Measurements from ENCODE around the gene C2.

The C2 gene

DNA sequence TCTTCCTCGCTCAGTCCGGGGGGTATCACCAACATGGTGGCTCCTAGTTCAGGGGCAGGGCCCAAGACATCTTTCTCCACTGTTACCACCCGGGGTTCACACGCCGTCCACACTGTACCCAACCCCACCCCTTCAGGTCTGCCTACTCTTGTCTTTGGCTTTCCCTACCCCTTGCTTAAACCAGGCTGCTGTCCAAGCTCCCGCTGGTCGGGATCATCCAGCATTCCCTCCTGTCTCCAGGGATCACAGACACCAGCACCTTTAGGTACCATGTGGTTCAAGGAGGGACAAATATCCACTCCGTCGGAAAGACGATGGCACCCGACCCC, 30.9 kb downstream of the C2 start:
- H3K27ac ChIP-seq: peak overlapping the region; percentile 72
- POLR2A ChIA-PET (ENCODE audit: low non-redundant PET): interaction anchor here (1.0 kb wide), 1 partner anchor 13 kb away, joined by 6 read pairs; the partner anchor contains the start of gene DXO

GRCh38 chr6:31958741-31959739, 31.5 kb downstream of the C2 start, which contains the start of the genes NELFE and SKIC2:
TSS of gene NELFE (minus strand) at chr6:31958971. CDS start at chr6:31958446, 525 bp downstream.
TSS of gene SKIC2 (plus strand) at chr6:31959175. CDS start at chr6:31959193, 18 bp downstream.
- CTCF ChIA-PET: no interaction called here
- POLR2A ChIA-PET (ENCODE audit: low non-redundant PET): interaction anchor here (0.8 to 1.5 kb wide), 3 partner anchors 11 to 14 kb away, joined by 3 to 6 read pairs (median 4); partner anchors contain the start of genes CFB and DXO
- peak within 1 kb of the TSS; percentile 72 for H3K27ac ChIP-seq
- peak; percentile 99 for DNase-seq (ENCODE audit: low spot score)
- no peak for TF ChIP-seq CTCF (conservative IDR thresholded peaks at IDR 0.05; ENCODE audit: low read depth)

More for the DNA sequence above, 30.9 kb downstream of the C2 start:
- DNase-seq (ENCODE audit: low spot score): peak; percentile 11
- no peak for TF ChIP-seq CTCF (conservative IDR thresholded peaks at IDR 0.05; ENCODE audit: low read depth)
- CTCF ChIA-PET: no interaction called here

GRCh38 chr6:31961616-31962015, 34.1 kb downstream of the C2 start:
- ChIA-PET POLR2A (ENCODE audit: low non-redundant PET) (no interaction called here), CTCF (no interaction called here)
- no peak overlapping the region for H3K27ac ChIP-seq
- TF ChIP-seq CTCF (conservative IDR thresholded peaks at IDR 0.05; ENCODE audit: low read depth): no peak
- no peak for DNase-seq (ENCODE audit: low spot score)

DNA sequence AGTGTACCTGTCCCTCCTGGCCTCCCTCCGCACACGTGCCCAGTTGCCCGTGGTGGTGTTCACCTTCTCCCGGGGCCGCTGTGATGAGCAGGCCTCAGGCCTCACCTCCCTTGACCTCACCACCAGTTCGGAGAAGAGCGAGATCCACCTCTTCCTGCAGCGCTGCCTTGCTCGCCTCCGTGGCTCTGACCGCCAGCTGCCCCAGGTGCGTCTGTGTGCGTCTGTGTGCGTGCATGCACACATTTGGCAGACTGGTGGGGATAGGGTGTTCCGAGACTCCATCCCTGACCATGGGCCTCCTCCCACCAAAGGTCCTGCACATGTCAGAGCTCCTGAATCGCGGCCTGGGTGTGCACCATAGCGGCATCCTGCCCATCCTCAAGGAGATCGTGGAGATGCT, 36.4 kb downstream of the C2 start:
- POLR2A ChIA-PET (ENCODE audit: low non-redundant PET): no interaction called here

DNA sequence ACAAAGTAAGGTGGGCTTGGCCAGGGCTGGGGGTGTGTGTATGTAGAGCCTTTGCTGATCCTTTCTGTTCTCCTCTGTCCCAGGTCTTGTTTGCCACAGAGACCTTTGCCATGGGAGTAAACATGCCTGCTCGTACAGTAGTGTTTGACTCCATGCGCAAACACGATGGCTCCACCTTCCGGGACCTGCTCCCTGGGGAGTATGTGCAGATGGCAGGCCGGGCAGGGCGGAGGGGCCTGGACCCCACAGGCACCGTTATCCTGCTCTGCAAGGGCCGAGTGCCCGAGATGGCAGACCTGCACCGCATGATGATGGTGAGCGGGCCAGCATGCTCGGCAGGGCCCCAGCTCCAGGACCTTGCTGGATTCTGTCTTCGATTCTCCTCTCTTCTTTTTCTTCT, 38.2 kb downstream of the C2 start:
- H3K27ac ChIP-seq: no peak overlapping the region
- ChIA-PET CTCF (interaction anchor here (0.7 kb wide), 1 partner anchor 82 kb away, joined by 3 read pairs; no protein-coding TSS in a partner anchor), POLR2A (ENCODE audit: low non-redundant PET) (no interaction called here)
- TF ChIP-seq CTCF (conservative IDR thresholded peaks at IDR 0.05; ENCODE audit: low read depth): no peak
- no peak for DNase-seq (ENCODE audit: low spot score)

More for the DNA sequence above, 36.4 kb downstream of the C2 start:
- no peak for DNase-seq (ENCODE audit: low spot score)
- TF ChIP-seq CTCF (conservative IDR thresholded peaks at IDR 0.05; ENCODE audit: low read depth): no peak
- no peak overlapping the region for H3K27ac ChIP-seq
- CTCF ChIA-PET: interaction anchor here (0.6 kb wide), 2 partner anchors 21 to 272 kb away, joined by 3 to 4 read pairs; no protein-coding TSS in a partner anchor

DNA sequence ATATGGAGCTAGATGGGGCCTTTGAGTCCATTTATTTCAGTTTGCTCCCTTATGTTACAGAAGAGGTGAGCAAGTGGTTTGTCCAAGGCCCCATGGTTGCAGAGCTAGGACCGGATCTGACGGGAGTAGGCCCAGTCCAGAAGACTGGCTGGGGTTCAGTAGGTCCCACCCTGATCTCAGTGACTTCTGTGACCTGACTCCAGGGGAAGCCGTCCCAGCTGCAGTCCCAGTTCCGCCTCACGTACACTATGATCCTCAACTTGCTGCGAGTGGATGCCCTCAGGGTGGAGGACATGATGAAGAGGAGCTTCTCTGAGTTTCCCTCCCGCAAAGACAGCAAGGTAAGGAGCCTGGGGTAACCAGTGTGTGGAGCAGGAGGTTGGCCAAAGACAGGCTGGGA, 39.0 kb downstream of the C2 start:
- ChIA-PET CTCF (interaction anchor here (0.6 kb wide), 1 partner anchor 217 kb away, joined by 5 read pairs; no protein-coding TSS in a partner anchor), POLR2A (ENCODE audit: low non-redundant PET) (interaction anchor here (0.7 kb wide), 1 partner anchor 64 kb away, joined by 3 read pairs; the partner anchor contains the start of gene ZBTB12)
- DNase-seq (ENCODE audit: low spot score): no peak
- H3K27ac ChIP-seq: peak overlapping the region; percentile 97
- no peak for TF ChIP-seq CTCF (conservative IDR thresholded peaks at IDR 0.05; ENCODE audit: low read depth)

All from RWPE1 (cell line).